Kasumi-1 (cell line): Measurements from ENCODE around the gene CIBAR2.
A peak's percentile ranks its signal among the peaks of the same experiment; 100 is the strongest.

ENCODE experiments used
- DNase-seq, 2 experiments: peaks; one replicate each; lab custom pipeline; 2025; lab: John Stamatoyannopoulos, UW

CIBAR2 gene

GRCh38 chr16:85103114-85104079 lies 8.9 kb downstream of the CIBAR2 start:
- DNase-seq = no peak

DNA sequence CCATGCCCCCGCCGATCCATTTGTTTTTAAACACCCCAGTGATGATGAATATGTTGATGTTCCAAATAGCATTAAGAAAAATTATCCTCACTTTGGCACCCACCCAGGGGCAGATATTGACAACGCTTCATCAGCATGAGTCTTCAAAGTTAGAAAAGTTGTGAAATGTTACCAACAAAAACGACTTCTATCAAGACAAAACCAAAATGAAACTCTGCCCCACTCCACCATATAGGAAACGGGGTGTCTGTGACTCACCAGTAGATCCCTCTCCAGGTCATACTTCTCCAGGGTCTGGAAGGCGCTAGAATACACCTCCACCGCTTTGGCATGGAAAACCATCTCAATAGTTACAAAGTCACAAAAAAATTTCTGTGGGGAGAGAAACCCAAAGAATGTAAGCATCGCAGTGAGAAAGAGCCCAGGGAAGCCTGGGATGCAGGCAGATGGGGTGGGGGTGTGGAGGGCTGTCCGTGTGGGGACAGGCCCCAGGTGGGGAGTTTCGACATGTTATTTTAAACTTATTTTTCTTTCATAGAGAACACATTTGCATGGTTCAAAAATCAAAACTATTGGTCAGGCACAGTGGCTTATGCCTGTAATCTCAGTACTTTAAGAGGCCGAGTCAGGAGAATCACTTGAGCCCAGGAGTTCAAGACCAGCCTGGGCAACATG lies 10.2 kb downstream of the CIBAR2 start:
- DNase-seq = no peak

DNA sequence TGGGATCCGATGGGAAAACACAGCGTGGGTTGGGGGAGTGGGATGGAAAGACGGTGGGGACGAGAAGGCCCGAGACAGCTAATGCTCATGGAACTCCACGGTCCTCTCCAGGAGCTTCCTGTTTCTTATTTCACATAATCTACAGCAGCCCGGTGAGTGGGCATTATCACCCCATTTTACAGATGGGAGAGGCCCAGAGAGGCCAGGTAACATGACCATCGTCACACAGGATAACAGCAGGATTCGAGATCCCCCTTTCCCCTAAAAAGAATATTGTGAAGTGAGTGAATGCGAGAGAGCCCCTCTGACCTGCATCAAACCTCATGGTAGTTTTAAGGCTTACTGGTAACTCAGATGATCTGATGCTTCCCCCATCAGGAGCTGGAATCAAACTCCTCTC lies 12.0 kb downstream of the CIBAR2 start:
- no peak for DNase-seq

DNA sequence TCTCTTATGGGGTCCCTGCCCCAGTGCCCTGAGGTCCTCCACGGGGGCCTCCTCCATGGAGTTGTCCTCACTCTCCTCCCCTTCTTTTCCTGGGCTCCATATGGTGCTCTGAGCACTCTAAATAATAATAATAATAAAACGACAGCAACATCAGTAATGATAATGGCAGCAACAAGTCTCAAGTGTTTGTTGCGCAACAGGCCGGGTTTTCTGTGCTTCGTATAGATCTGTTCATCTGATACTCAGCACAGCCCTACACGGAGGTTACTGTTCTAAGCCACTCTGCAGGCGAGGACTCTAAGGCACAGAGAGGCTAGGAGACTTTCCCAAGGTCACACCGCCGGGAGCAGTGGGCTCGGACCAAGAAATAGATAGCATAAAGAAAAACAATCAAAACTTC lies 13.7 kb downstream of the CIBAR2 start:
- no peak for DNase-seq

- DNase-seq = no peak
Observed at GRCh38 chr16:85096921-85097320, 15.4 kb downstream of the CIBAR2 start.

GRCh38 chr16:85094812-85095211 lies 17.5 kb downstream of the CIBAR2 start:
- no peak for DNase-seq

DNA sequence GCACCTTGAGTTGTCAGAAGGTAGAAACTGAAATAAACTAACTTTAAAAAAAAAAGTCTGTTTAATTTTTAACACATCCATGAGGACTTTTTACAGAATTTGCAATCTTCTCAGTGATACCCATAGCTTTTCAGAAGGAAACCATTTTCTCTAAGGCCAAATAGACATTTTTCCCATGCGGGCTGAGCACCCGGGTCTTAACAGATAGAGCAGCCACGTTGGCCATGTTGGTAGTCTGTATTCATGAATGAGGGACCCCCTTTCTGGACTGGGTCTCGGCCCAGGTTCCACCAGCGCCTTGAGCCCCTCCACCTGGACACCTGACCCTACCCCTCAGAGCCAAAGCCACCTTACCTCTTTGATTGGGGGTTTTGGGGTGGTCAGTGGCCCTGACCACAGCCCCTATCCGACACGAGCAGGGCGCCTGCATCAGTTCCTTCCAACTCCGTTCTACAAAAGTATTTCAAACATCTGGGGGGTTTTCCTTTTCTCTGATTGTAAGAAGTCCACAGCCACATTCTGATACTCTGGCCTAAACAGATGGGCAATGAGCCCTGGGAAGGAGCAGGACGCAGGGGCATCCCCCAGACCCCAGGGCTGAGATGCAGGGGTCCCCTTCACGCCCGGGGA lies 18.0 kb downstream of the CIBAR2 start:
- DNase-seq = no peak

DNA sequence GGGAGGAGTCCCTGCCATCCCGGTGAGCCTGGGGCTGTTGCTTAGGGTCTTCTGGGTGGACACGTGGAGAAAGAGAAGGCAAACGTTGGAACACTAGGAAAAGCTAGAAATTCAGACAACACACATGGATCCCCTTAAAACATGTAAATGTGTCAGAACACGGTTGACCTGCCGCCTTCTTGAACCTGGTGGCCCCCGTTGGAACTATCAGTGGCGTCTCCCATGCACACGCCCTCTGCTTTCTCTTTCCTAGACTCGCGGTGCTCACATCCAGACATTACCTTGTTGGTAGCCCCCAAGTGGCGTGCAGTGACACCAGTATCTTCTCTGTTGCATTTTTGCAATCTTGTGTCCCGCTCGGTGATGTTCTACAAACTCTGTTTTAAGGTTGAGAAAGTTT lies 18.6 kb downstream of the CIBAR2 start:
- DNase-seq = no peak

DNA sequence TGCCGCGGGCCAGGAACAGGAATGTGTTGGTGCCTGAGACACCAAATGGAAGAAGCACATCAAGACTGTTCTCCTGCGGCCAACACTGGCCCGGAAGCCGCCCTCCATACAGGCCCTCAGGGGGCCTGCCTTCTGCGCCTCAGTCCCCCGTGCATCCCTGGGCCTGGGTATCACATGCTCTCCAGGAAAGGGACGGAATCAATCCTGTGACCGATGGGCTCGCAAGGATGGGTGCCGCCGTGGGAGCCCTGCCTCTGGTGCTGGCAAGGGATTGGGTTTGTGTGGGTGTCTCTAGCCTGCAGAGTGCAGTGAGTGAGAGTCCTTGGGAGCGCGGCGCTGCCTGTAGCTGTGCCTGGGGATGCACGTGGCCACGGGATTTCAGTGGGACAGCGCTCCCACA lies 19.4 kb downstream of the CIBAR2 start:
- no peak for DNase-seq

DNA sequence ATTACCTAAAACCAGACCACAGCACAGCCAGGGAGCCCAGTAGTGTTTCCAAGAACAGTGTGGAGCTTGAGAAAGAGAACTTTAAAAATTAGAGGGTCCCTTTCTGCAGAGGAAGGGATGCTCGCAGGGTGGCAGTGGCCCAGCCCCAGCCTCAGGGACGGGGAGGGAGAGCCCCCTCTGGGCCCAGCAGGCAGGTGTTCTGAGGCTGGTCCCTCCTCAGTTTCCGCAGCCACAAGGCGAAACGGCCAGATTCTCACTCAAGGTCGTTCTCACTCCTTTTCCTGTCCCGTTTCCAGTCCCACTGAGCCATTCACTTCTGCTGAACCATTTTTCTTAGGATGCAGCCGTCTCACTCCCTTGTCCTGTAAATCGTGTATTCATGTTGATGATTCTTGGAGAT lies 20.0 kb downstream of the CIBAR2 start:
- DNase-seq = no peak

DNA sequence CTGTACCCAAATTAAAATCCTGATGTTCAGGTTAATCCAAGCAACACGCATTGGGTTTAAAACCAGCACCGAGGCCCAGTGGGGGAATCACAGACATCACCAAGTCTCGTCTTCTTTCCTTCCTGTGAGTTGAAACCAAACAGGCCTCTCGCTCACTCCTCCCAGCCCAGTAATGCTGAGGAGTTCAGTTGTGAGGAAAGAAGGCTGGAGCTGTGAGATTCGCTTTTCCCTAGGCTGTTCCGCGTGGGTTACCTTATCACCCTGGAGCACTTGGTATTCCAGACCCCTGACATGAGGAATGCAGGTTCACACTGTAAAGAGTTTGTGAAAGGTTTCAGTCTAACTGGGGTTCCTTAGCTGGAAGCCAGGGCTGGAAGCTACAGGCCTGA lies 20.8 kb downstream of the CIBAR2 start:
- DNase-seq = no peak

GRCh38 chr16:85090873-85091521 lies 21.3 kb downstream of the CIBAR2 start:
- DNase-seq = no peak

- no peak for DNase-seq
Observed at GRCh38 chr16:85090181-85090580, 22.1 kb downstream of the CIBAR2 start.

GRCh38 chr16:85089525-85089924 lies 22.7 kb downstream of the CIBAR2 start:
- no peak for DNase-seq

GRCh38 chr16:85088570-85089199 lies 23.6 kb downstream of the CIBAR2 start:
- DNase-seq = peak; percentile 20 to 39

GRCh38 chr16:85087899-85088569 lies 24.2 kb downstream of the CIBAR2 start:
- no peak for DNase-seq

DNA sequence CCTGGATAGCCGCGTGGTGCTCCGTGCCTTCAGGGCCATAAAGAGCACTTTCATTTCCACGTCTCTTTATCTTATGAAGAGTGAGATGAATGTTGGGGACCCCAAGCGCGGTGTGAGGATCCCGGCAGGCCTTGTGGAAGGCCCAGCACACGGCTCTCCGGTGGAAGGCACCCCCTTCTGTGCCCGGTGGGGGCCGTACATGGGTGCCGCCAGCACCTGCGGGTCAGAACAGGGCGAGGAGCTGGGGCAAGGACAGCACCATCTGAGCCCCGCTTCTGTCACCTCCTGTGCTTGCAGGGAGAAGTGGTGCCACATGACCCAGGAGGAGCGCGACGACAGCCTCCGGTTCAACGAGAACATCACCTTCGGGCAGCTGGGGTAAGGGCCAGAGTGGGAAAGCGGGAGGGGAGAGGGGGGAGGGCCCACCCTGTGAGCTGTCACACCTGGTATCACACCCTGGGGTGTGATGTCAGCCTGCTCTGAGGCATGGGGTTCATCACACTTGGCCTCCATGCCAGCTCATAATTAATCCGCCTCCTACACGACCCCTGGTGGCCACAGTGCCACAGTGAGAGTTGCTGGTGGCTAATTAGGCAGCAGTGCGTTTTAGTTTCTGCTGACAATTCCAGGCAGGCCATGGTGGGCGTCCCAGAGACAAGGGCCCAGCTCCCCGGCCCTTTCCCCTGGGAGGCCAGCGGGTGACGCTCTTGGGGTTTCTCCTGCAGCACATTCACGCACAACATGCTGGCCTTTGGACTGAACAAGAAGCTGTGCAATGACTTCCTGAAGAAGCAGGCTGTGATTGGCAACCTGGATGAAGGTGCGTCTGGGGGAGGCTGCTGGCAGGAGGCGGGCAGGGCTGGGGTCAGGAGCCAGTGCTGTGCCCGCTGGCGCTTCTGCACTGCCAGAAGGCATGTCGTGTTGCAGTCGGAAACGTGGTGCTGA lies 25.7 kb downstream of the CIBAR2 start:
- peak; percentile 64 to 67 for DNase-seq

DNA sequence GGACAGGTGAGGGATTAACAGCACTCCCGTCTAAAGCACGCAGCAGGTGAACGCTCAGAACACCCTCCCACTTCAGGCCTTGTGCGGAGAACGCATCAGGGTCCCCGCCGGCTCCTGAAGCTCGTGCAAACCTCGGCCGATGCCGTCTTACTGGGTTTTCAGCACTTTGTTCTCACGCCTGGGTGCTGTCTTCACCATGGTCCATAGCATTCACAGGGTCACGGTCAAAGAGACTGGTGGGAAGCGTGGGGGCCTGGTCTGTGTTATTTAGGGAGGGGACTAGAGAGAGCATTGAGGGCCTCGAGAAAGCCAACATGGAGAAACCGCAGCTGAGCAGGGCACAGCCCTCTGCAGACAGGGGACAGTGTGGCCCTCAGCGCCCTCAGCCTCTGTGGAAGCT lies 26.6 kb downstream of the CIBAR2 start:
- no peak for DNase-seq

DNA sequence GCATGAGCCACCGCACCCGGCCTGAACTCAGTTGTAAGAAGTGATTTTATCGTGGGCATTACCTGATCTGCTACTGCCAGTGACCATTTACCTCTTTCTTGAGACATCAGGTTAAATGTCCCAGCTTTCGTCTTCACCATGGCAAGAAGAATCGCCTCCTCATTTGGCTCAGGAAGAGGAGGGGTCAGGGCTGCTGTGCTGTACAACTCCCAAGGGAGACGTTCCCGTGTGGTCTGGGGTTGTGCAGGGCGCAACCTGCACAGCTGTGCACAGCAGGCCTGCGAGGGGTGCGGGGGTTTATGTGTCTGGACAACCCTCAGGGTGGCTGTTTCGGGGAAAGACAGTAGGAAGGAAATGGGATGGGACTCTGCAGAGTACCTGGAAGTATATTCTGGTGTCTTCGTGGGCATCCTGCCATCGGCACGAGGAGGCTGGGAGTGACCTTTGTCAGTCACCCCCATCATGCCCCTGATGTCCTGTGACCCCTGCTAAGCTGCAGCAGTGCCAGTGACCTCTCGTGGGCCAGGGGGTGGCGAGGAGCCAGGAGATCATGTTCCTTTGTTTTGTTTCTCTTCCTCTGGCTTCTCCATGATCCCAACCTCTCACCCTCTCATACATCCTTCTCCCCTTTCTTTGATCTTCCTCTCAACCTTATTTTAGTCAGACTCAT lies 27.3 kb downstream of the CIBAR2 start:
- no peak for DNase-seq
